CD4-positive, alpha-beta T cell treated with Interleukin-17A for 1 hour (primary cell): ENCODE results near the gene PTPRE.

ENCODE experiments used
- DNase-seq: peaks from one replicate; pipeline ENCODE4 v3.0.0-alpha.2; 2020

Gene PTPRE

GRCh38 chr10:127882801-127883459 lies 24.0 kb upstream of the PTPRE start:
- no peak for DNase-seq

GRCh38 chr10:127883516-127883915 lies 23.4 kb upstream of the PTPRE start:
- DNase-seq = no peak

GRCh38 chr10:127884501-127884900 lies 22.4 kb upstream of the PTPRE start:
- DNase-seq = no peak

GRCh38 chr10:127886371-127887051 lies 20.4 kb upstream of the PTPRE start:
- no peak for DNase-seq

GRCh38 chr10:127887541-127888415 lies 19.1 kb upstream of the PTPRE start:
- no peak for DNase-seq

- no peak for DNase-seq
Measured at GRCh38 chr10:127888521-127889312, 18.2 kb upstream of the PTPRE start.

- no peak for DNase-seq
Measured at GRCh38 chr10:127889605-127890195, 17.2 kb upstream of the PTPRE start.

GRCh38 chr10:127890216-127890615 lies 16.7 kb upstream of the PTPRE start:
- DNase-seq = no peak

- DNase-seq = no peak
Measured at GRCh38 chr10:127890832-127891334, 16.0 kb upstream of the PTPRE start.

- DNase-seq = no peak
Measured at GRCh38 chr10:127892743-127893142, 14.2 kb upstream of the PTPRE start, which contains the start of gene CLRN3. Gene CLRN3 (minus strand): TSS chr10:127892941. CDS start chr10:127892784, 157 bp downstream.

- DNase-seq = no peak
Measured at GRCh38 chr10:127894146-127894545, 12.8 kb upstream of the PTPRE start.

- no peak for DNase-seq
Measured at GRCh38 chr10:127896590-127896989, 10.3 kb upstream of the PTPRE start.

GRCh38 chr10:127897177-127897576 lies 9.7 kb upstream of the PTPRE start:
- no peak for DNase-seq

GRCh38 chr10:127899766-127900387 lies 7.0 kb upstream of the PTPRE start:
- DNase-seq = no peak

- no peak for DNase-seq
Measured at GRCh38 chr10:127903789-127904188, 3.1 kb upstream of the PTPRE start.

GRCh38 chr10:127904311-127905000 lies 2.4 kb upstream of the PTPRE start:
- DNase-seq = no peak

GRCh38 chr10:127905001-127905847 lies 1.7 kb upstream of the PTPRE start:
- no peak for DNase-seq

GRCh38 chr10:127905848-127906261 lies 1.0 kb upstream of the PTPRE start:
- no peak for DNase-seq

- no peak for DNase-seq
Measured at GRCh38 chr10:127907411-127908105, 655 bp downstream of the PTPRE start.
